Fibroblast of mammary gland (primary cell): ENCODE results near the gene MOK.

ENCODE experiments used
- DNase-seq: peaks from one replicate; pipeline ENCODE4 v3.0.0-alpha.2; 2010; ENCODE audit warnings: low read depth
- H3K4me3 ChIP-seq: 2 replicates; pipeline ENCODE4 v1.5.1; 2011; ENCODE audit warnings: low read depth, mild to moderate bottlenecking, low read length, moderate library complexity; ENCODE audit not compliant: control insufficient read depth
- CTCF ChIP-seq: conservative IDR thresholded peaks from 2 replicates; pipeline ENCODE4 v1.5.1; 2011; ENCODE audit warnings: low read depth, low read length, inconsistent platforms; ENCODE audit not compliant: control insufficient read depth, insufficient read depth

Gene MOK

GRCh38 chr14:102194856-102195255 lies 110.1 kb downstream of the MOK start:
- TF ChIP-seq CTCF, result no peak
- DNase-seq, result no peak
- no peak overlapping the region for H3K4me3 ChIP-seq

DNA sequence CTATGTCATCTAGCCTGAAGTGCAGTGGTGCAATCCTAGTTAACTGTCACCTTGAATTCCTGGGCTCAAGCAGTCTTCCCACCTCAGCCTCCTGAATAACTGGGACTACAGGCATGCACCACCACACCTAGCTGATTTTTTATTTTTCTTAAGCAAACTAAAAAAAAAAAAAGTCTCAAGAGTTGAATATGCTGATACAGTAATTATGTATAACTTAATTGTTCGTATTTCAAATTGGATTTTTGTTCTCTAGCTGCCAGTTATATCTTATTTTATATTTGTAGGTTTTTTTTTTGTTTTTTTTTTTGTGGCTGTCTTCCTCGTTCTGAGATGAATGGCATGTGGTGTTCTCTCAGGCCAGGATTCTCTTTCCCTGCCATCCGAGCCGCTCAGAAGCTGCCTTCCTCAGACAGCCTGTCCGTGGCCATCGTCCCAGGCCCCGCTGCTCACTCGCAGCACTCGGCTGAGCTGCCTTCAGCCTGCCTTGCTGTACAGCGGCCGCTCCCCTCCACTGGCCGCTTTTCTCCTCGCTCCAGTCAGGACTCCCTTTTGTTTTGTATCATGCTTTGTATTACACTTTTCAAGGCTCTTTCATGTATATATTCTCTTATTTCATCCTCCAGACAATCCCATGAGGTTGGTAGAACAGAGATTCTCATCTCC lies 112.0 kb downstream of the MOK start:
- no peak overlapping the region for H3K4me3 ChIP-seq
- no peak for DNase-seq
- TF ChIP-seq CTCF, result no peak

GRCh38 chr14:102189874-102190273 lies 115.1 kb downstream of the MOK start:
- no peak for DNase-seq
- TF ChIP-seq CTCF, result no peak
- H3K4me3 ChIP-seq, result no peak overlapping the region

GRCh38 chr14:102188187-102188586 lies 116.8 kb downstream of the MOK start:
- H3K4me3 ChIP-seq, result no peak overlapping the region
- no peak for DNase-seq
- TF ChIP-seq CTCF, result no peak

DNA sequence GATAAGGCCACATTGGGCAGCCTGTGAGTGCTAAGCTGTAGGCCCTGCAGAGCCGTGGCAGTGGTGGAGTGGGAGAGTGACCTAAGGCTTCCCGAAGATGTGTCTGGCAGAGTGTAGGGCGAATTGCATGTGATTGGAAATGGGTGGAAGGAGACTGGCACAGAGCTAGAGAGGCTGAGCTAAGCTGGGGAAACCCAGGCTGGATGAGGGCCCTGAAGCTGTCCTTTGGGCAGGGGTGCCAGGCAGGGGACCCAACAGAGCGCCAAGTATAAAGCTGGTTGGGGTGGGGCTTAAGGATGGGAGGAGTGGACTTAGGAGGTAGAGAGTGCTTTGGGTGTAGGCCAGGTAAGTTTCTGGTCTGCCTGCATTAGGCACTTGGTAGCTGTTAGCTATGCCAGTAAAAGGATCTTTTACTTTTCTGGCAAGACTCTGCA lies 117.4 kb downstream of the MOK start:
- TF ChIP-seq CTCF, result no peak
- no peak overlapping the region for H3K4me3 ChIP-seq
- peak; percentile 14 for DNase-seq

DNA sequence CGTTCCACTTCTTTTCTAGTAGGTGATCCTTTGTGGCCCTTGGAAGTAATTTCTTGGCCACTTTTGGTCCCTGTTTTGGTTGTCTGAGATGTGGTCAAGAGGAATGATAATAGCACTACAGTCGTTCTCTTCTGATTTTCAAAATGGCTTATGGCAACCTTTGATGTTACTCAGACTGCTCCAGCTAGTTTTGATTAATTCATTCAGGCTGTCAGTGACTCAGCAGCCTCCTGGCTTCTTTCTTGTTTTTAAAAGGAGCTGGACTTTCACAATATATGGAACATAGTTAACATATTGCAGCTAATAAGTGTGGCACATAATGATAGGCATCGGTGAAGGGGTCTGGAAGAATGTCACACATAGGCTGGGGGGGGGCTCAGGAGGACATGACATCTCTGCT lies 117.9 kb downstream of the MOK start:
- TF ChIP-seq CTCF, result no peak
- no peak overlapping the region for H3K4me3 ChIP-seq
- peak; percentile 91 for DNase-seq

GRCh38 chr14:102185360-102185759 lies 119.6 kb downstream of the MOK start:
- no peak for DNase-seq
- no peak for TF ChIP-seq CTCF

More at GRCh38 chr14:102185360-102185759, 119.6 kb downstream of the MOK start:
- no peak overlapping the region for H3K4me3 ChIP-seq
